Activated CD8-positive, alpha-beta T cell treated with anti-CD3 and anti-CD28 coated beads for 36 hours (primary cell): ENCODE results near the gene GRM4. TPM values are rescaled to one million over a fixed set of nuclear protein-coding genes. Genes with fewer than 3 reads are reported as not detected.

Source experiments
- ATAC-seq: fragments of 200-7000 bp; cut with Tn5 transposase; one replicate; pipeline ENCODE4 v1.10.0; 2021; ENCODE audit warnings: mild to moderate bottlenecking, moderate library complexity
- CTCF ChIA-PET: fragments of 350-600 bp; sonication (Branson Sonifier 250); formaldehyde crosslinking; loops from one replicate; lab custom pipeline; 2021; ENCODE audit warnings: antibody characterized with exemption; lab: Charles Lee
- POLR2A ChIA-PET: fragments of 350-600 bp; sonication (Branson Sonifier 250); formaldehyde crosslinking; loops from one replicate; lab custom pipeline; 2021; ENCODE audit warnings: antibody characterized with exemption; lab: Charles Lee
- DNase-seq: peaks from one replicate; pipeline ENCODE4 v3.0.0-alpha.2; 2020
- H3K27ac Mint-ChIP-seq: one replicate; pipeline ENCODE4 v1.8.0; 2021; ENCODE audit warnings: mild to moderate bottlenecking, mixed read lengths
- H3K27me3 Mint-ChIP-seq: one replicate; pipeline ENCODE4 v1.8.0; 2021; ENCODE audit warnings: mixed read lengths
- H3K36me3 Mint-ChIP-seq: one replicate; pipeline ENCODE4 v1.8.0; 2021; ENCODE audit warnings: low read depth, mixed read lengths
- H3K4me1 Mint-ChIP-seq: one replicate; pipeline ENCODE4 v1.8.0; 2021; ENCODE audit warnings: low read depth, mixed read lengths
- H3K4me3 Mint-ChIP-seq: one replicate; pipeline ENCODE4 v1.8.0; 2021; ENCODE audit warnings: mild to moderate bottlenecking, moderate library complexity, mixed read lengths
- H3K9me3 Mint-ChIP-seq: one replicate; pipeline ENCODE4 v1.8.0; 2021; ENCODE audit warnings: mixed read lengths
- intact Hi-C: fragments of 100-400 bp; cut with micrococcal nuclease; formaldehyde crosslinking; loops from one replicate; pipeline ENCODE4 v1.10.0; 2022
- total RNA-seq, 2 experiments: library from RNA; stranded (reverse); gene quantifications; one replicate each; pipeline ENCODE4 v1.2.3, GENCODE V29; 2021
- TF ChIP-seq, protein P1 (sequence below): fragments of 200-600 bp; IDR thresholded peaks from one replicate; pipeline ENCODE4 v1.8.0; 2022; ENCODE audit warnings: antibody characterized with exemption, mild to moderate bottlenecking

Gene GRM4
- total RNA-seq, 2 experiments from 2014 or later = 0.11 to 0.14 TPM

DNA sequence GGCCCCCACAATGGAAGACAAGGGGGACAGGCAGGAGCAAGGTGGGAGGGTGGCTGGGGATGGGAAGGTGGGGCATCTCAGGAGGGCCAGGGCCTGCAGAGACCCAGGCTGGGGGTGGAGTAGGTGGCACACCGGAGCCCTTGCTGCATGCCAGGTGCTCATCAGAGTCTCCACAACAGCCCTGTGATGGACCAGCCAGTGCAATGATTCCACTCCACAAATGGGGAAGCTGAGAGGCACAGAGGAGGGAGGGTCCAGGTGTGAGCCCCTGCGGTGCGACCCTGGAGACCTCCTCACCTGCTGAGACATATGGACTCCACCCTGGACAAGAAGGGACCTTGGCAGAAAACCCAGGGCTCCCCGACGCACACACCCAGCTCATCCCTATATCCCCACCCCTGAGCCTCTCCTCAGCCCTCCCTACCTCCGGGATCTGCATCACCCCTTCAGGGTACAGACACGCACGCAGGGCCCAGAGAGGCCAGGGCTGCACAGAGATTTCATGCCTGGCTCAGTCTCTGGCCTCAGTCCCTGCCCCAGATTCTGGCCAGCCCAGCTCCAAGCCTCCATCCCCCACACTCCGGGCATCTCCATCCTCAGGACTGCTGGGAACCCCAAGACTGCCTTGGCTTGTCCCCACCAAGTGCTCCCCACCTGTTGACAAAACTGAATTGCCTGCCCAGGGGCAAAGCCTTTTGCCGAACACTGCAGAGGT lies 7.1 kb upstream of the GRM4 start:
- intact Hi-C loops = no loop called here
- Mint-ChIP-seq H3K27ac (no peak overlapping the region), H3K9me3 (no peaks in the 10 kb centered on the region), H3K27me3 (peaks cover 38% of the 10 kb centered on the region), H3K4me3 (no peak overlapping the region), H3K36me3 (no peaks in the 10 kb centered on the region), H3K4me1 (peaks cover 4% of the 10 kb centered on the region)
- POLR2A ChIA-PET = no interaction called here
- no peak for ATAC-seq
- CTCF ChIA-PET = interaction anchor here (1.0 to 5.7 kb wide), 5 partner anchors 10 to 381 kb away, joined by 3 to 96 read pairs (median 3); no protein-coding TSS in a partner anchor
- TF ChIP-seq, protein P1, sequence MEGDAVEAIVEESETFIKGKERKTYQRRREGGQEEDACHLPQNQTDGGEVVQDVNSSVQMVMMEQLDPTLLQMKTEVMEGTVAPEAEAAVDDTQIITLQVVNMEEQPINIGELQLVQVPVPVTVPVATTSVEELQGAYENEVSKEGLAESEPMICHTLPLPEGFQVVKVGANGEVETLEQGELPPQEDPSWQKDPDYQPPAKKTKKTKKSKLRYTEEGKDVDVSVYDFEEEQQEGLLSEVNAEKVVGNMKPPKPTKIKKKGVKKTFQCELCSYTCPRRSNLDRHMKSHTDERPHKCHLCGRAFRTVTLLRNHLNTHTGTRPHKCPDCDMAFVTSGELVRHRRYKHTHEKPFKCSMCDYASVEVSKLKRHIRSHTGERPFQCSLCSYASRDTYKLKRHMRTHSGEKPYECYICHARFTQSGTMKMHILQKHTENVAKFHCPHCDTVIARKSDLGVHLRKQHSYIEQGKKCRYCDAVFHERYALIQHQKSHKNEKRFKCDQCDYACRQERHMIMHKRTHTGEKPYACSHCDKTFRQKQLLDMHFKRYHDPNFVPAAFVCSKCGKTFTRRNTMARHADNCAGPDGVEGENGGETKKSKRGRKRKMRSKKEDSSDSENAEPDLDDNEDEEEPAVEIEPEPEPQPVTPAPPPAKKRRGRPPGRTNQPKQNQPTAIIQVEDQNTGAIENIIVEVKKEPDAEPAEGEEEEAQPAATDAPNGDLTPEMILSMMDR = no peak
- DNase-seq = no peak

DNA sequence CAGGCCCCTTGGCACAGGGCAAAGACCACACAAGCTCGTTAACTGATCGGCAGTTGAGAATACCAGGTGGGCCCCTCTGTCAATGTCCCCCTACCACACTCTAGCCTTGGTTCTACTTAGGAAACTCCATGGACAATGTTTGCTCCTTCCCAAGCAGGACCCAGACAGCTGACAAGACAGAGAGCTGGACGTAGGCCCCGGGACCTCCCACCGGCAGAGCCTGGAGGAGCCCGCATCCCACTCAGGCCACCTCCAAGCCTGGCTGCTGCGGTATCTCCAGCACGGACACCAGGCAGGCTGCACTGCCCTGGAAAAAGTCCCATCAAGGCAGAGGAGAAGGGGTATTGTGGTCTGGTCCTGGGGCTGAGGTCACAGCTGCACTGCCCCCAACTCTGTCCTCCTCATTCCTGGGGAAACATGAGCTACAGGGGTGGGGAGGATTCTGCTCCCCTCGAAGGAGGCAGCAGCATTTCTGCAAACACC lies 6.2 kb upstream of the GRM4 start:
- H3K27ac Mint-ChIP-seq = no peak overlapping the region
- peaks cover 40% of the 10 kb centered on the region for H3K27me3 Mint-ChIP-seq
- no peak for DNase-seq
- intact Hi-C loops = no loop called here
- no peaks in the 10 kb centered on the region for H3K36me3 Mint-ChIP-seq
- CTCF ChIA-PET = interaction anchor here (0.6 to 5.7 kb wide), 5 partner anchors 11 to 1089 kb away, joined by 3 to 96 read pairs (median 3); no protein-coding TSS in a partner anchor
- POLR2A ChIA-PET = no interaction called here
- no peak for ATAC-seq
- H3K9me3 Mint-ChIP-seq = no peaks in the 10 kb centered on the region
- peaks cover 4% of the 10 kb centered on the region for H3K4me1 Mint-ChIP-seq
- no peak overlapping the region for H3K4me3 Mint-ChIP-seq
- TF ChIP-seq, protein P1 = no peak

DNA sequence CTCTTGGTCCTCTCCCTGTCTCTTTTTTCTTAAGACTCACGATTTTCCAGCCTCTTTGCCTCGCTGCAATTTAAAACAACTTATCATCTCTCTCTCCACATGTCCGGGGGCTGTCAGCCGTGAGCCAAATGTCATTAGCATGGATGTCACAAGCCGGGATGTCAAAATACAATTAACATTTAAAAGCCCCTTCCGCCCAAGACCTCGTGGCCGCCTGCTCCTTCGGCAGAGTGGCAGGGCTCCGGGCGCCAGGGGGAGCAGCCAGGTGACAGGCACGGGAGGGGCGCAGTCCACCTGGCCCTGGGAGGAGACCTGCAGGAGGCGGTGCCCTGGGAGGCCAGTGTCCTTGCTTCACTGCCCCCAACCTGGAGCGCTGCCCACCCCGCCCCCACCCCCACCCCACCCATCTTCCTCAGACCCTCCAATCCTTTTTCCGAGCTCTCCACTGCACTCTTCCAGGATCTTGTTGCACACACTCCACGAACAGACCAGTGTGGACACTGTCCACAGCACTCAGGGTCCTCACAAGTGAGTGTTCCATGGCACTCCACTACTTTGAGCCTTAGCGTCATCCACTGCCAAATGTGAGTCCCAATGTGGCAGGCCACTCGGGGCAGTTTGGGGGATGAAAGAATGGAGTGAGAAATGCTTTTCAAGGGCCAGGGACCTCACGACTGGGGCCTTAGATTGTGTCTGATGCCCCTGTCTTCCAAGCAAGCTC lies 5.6 kb upstream of the GRM4 start:
- H3K36me3 Mint-ChIP-seq = no peaks in the 10 kb centered on the region
- no peaks in the 10 kb centered on the region for H3K9me3 Mint-ChIP-seq
- intact Hi-C loops = no loop called here
- TF ChIP-seq, protein P1 = no peak
- no peak overlapping the region for H3K4me3 Mint-ChIP-seq
- peaks cover 4% of the 10 kb centered on the region for H3K4me1 Mint-ChIP-seq
- ATAC-seq = no peak
- H3K27me3 Mint-ChIP-seq = peaks cover 40% of the 10 kb centered on the region
- no peak for DNase-seq
- ChIA-PET CTCF (interaction anchor here (0.6 to 5.7 kb wide), 5 partner anchors 12 to 1089 kb away, joined by 3 to 96 read pairs (median 3); no protein-coding TSS in a partner anchor), POLR2A (no interaction called here)
- no peak overlapping the region for H3K27ac Mint-ChIP-seq

DNA sequence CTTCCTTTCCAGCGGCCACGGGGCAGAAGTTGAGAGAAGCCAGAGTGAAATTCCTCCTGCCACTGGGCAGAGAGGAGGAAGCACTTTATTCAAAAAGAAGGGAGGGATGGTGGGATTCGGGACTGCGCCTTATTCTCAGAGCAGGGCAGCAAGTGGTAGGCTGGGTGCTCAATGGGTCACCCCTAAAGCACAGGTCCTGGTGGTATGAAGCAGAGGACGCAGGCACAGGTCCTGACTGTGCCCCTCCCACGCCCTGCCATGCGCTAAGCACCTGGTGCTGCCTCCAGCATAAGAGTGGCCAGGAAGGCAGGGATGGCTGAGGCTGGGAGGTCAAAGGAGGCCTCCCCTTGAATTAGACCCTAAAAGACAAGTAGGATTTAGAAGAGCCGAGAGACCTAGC lies 4.9 kb upstream of the GRM4 start:
- H3K27ac Mint-ChIP-seq = no peak overlapping the region
- H3K4me1 Mint-ChIP-seq = peaks cover 7% of the 10 kb centered on the region
- no peak for ATAC-seq
- peaks cover 47% of the 10 kb centered on the region for H3K27me3 Mint-ChIP-seq
- no peaks in the 10 kb centered on the region for H3K9me3 Mint-ChIP-seq
- DNase-seq = no peak
- intact Hi-C loops = no loop called here
- ChIA-PET POLR2A (no interaction called here), CTCF (no interaction called here)
- TF ChIP-seq, protein P1 = no peak
- no peak overlapping the region for H3K4me3 Mint-ChIP-seq
- no peaks in the 10 kb centered on the region for H3K36me3 Mint-ChIP-seq
